Lung microvascular endothelial cell (primary cell): Measurements from ENCODE around the gene EAF1. TPM values are rescaled to one million over a fixed set of nuclear protein-coding genes. Genes with fewer than 3 reads are reported as not detected.
"Not testable (repeated sequence)": the region's sequence is repeated elsewhere in the genome, so short reads cannot be mapped to it uniquely, and the experiment has no call there.

ENCODE experiments used
- DNase-seq, 2 donors: peaks; one replicate each; pipeline versions ENCODE4 v3.0.0 to v3.0.0-alpha.2; 2010; ENCODE audit warnings: low read depth in 2 of 2
- total RNA-seq: library from RNA; depleted of rRNA; stranded (reverse); fragments of >200 nt; gene quantifications from 2 replicates; pipeline ENCODE4 v1.2.1, GENCODE V29; 2014

Gene EAF1
- total RNA-seq, 1 donor from 2014 or later: 15.1 TPM

DNA sequence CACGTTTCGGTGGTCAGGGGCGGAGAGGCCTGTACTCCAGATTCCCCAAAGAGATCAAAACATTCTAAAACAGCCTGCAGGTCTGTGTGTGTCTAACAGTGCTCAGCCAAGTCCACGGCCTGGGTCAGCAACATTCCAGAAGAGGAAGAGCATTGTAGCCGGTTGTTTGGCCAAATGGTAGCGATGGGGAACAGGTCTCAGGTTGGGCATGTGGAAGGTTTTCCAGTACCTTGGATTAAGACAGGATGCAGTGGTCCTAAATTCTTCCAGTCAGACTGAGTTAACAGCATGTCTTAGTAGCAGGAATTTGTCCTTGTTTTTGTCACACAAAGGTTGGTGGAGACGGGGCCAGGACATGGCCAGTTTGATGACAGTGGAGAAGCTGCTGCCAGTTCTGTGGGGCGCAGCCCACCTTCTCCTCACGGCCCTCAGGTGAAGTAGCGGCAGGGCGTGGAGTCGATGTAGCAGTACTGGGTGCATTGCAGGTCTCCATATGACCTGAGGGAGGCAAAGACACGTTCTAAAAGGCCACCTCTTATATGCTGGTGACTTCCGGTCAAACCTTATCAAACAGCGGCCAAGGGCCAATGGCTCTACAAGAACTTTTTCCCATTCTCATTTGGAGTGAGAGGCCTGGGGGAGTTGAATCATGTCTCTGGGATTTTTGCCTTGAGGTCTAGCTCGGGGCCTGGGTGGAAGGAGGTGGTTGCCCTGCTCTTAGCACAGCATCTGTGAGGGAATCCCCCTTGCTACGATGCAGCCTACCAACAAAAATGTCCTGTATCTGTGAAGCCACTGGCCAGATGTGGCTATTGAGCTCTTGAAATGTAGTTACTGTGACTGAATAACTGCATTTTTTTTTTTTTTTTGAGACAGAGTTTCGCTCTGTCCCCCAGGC lies 24.1 kb downstream of the EAF1 start:
- no peak for DNase-seq

- no peak for DNase-seq
These were observed 24.8 kb downstream of the EAF1 start for GRCh38 chr3:15452156-15452555.

GRCh38 chr3:15452961-15453360 lies 25.6 kb downstream of the EAF1 start:
- DNase-seq: no peak

GRCh38 chr3:15453501-15453900 lies 26.1 kb downstream of the EAF1 start:
- DNase-seq: no peak

DNA sequence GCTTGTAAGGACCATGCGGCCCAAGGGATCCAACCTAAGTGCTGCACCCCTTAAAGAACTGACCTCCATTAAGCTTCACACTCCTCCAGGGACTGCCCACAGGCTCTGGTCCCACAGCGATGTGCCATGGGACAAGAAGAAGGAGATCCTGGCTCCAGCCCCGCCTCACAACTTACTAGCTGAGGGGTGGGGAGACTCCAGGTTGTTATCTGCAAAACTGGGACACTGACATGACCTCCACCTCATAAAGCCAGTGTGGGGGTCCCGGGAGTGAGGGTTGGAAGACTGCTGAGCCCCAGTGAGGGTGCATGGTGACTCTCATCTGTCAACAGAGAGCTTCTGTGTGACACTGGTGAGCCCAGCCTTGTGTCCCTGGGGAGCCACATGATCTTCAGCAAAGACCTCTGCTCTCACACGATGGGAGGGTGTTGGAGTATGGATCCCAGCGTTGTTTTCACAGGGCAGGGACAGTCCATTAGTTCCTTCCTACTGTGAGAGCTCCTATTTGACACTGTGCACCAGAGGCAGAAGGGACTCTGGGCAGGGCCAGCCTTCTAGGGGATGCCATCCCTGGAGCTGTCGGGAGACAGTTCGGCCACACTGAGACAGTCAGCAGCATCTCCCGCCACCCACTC lies 26.7 kb downstream of the EAF1 start:
- no peak for DNase-seq

DNA sequence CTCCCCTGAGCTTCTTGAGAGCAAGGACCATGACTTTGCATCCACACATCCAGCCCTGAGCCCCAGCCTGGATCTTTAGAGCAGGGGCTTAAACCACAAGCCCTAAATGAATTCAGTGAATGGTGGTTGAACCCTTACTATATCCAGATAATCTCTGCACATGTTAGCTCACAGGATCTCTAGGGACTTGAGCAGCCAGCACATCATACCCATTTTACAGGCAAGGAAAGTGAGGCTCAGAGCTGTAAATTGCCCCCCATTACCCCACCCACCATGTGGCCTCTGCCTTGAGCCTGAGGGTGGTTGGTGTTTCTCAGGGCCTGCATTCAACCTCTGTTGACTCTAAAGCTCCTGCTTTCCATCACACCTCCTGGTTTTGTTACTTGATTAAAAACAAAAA lies 27.6 kb downstream of the EAF1 start:
- DNase-seq: no peak

GRCh38 chr3:15455756-15456155 lies 28.4 kb downstream of the EAF1 start:
- DNase-seq: no peak

GRCh38 chr3:15456321-15456720 lies 28.9 kb downstream of the EAF1 start:
- no peak for DNase-seq

DNA sequence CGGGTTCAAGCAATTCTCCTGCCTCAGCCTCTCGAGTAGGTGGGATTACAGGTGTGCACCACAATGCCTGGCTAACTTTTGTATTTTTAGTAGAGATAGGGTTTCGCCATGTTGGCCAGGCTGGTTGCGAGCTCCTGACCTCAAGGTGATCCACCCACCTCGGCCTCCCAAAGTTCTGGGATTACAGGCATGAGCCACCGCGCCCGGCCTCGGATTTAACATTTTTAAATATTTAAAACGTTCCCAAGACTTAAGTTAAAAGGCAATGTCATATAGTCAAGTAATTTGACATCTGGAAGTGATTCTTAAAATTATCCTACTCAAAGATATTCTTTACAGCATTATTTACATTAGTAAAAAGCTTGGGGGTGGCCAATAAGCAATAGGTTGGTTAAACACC lies 29.5 kb downstream of the EAF1 start:
- not testable (repeated sequence) for DNase-seq

GRCh38 chr3:15458212-15458780 lies 30.9 kb downstream of the EAF1 start:
- DNase-seq: no peak

DNA sequence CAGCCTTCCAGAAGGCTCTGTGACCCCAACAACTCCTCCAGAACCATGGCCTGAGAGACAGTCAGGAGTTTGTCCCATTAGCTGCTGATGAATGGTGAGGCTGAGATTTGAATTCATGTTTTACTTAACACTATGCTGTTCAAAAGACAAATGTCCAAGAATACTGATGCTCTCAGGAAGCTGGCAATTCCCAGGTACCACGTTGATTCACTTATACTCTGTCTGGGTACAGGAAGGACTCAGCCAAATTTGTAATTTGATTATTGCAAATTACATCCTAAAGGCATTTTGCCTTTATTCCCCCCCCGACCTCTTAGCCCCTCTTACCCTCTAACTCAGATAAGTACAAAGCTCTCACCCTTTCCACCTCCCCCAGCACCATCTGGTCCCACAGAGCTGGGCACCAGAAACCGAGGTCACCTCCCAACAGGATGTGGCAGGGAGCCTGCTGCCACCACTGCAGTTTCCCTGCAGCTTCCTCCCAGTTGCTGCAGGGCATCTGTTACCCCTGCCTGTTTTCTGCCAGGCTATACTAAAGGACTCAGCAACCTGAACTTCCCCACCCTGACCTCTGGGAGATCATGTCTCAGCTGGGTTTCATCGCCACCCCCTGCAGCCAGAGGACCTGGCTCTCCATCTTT lies 33.6 kb downstream of the EAF1 start:
- DNase-seq: no peak

- DNase-seq: no peak
These were observed 35.1 kb downstream of the EAF1 start for GRCh38 chr3:15462451-15462850.

- DNase-seq: no peak
These were observed 38.6 kb downstream of the EAF1 start for GRCh38 chr3:15465876-15466585.

- peak in 1 of 2 donors; percentile 12 for DNase-seq
These were observed 40.1 kb downstream of the EAF1 start for GRCh38 chr3:15467227-15468181.

DNA sequence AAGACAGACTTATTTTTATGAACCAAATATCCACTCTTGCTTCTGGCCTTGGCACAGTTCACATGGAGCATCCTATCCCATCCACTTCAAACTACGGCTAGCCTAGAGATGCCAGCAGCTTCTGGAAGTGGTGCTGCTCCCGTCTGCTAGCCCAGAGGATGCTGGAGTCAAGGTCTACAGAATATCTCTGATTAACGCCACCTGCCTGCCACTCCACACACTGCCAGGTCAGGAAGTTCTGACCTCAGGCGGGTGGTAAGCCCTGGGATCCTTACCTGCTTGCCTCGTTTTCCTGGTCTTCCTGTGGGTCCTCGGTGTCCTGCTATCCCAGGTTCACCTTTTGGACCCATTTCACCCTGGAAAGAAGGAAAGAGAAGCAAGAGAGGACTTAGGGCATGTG lies 42.9 kb downstream of the EAF1 start:
- no peak for DNase-seq

- DNase-seq: no peak
These were observed 43.5 kb downstream of the EAF1 start for GRCh38 chr3:15470849-15471248.

DNA sequence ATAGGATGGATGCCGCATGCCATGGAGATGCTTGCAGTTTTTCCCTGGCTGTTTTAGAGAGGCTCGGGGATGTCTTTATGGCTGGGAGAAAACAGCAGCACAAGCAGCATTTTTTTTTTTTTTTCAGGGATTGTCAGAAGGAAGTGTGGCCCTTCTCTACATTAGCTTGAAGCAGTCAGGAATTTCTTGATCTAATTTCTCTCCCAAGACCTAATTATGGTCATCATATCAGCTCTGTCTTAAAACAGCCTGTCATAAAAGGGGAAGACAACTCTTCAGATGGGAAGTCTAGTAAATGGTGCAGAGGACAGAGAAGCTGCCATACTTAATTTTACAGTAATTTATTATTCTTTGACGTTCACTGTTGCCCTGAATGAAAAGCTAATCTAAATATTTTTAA lies 44.5 kb downstream of the EAF1 start:
- DNase-seq: no peak

- DNase-seq: no peak
These were observed 47.8 kb downstream of the EAF1 start for GRCh38 chr3:15475161-15475560.

- no peak for DNase-seq
These were observed 49.0 kb downstream of the EAF1 start for GRCh38 chr3:15476378-15476777.

DNA sequence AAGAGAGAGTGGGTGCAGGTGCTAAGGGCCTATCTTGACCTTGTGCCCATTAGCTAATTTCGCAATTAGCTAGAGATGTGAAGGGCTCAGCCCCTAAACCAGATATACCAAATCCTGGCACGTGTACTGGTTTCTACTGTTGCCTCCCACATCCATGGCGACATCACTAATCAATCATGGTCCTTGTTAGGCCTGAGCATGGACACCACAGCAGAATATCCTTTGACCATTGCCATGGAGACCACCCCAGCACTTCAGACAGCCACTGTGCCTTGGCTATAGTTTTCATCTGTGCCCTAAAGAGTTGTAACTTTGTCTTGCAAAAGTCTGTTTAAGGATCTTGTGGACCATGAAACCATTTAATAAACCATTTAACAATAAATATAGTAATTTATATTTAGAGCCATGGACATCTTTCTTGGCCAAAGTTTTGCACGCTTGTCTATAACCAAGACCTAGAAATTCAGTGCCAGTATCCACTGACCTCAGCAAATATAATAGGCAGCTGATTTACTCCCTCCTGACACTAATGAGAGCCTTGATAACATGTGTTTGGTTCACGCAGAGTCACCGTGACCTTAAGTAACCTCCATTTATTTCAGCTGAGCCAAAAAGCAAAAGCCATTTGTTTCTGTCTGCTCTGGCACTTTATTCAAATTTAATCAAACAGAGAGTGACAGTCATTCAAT lies 50.7 kb downstream of the EAF1 start:
- DNase-seq: no peak
